Stimulated activated CD8-positive, alpha-beta memory T cell treated with anti-CD3 and anti-CD28 coated beads, Interleukin-12 subunit alpha, Interleukin-12 subunit beta, amount 100 ng/mL, for 1 hour (primary cell): ENCODE data around the gene TMEM82.

Source experiments
- DNase-seq: peaks from one replicate; pipeline ENCODE4 v3.0.0-alpha.2; 2020; ENCODE audit warnings: low read depth

The TMEM82 gene

DNA sequence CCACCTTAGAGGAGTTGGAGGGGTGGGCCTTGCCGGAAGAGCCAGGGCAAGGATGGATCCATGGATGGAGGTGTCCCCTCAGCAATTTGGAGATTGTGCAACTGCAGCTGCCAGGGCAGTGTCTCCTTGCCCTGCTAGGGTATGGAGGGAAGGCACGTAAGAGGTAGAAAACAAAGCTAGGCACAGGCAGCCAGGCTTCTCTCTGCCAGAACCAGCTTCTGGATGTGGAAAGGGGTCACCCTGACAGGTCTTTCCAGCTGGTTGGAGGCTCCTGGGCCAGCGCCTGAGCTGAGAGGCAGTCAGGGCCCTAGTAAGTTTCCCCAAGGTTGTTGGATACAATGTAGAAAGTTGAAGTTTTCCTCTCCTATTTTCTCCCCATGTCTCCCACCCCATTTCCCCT, 21.4 kb upstream of the TMEM82 start:
- no peak for DNase-seq

DNA sequence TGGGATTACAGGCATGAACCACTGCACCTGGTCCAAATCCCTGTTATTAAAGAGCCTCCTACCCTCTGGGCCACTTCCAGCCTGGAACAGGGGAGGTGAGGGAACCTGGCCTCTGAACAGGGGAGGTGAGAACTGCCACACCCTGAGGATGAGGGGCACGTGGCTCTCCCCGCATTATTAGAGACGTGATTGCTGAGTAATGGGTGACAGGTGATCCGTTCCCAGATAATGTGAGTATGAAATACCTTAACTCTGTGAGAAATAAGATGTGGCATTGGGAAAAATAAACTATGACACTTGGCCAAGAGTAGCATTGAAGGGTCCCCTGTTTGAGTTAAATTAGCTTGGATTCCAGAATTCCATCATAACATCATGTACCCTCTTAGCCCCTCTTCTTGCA, 19.9 kb upstream of the TMEM82 start:
- DNase-seq: no peak

DNA sequence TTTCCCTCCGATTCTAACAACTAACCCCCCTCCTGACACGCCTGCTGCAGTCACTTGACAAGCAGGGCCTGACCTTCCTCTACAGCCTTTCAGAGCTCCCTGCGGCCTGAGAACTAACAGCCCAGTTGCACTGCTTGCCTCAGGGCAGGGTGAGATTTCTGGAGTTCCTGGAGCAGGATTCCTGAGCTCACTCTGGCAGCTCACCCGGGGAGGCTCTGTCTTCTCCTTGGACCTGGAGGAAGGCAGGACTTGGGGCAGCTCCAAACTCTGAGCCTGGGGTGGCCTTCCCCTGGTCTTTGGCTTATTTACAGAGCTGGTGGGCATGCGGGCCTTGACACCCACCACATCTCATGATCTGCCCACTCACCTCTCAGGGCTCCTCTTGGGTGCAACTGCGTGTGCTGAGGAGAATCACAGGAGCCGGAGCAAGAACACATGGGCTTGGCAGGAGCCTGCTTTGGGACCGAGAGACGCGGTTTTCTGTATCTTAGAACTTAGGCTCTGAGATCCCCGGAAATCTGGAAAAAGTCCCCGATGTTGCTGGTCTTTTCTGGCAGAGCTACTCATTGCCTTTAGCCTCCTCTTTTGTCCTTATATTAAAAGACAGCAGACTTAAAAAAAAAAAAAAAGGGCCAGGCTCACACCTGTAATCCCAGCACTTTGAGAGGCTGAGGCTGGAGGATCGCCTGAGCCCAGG, 19.3 kb upstream of the TMEM82 start:
- no peak for DNase-seq

DNA sequence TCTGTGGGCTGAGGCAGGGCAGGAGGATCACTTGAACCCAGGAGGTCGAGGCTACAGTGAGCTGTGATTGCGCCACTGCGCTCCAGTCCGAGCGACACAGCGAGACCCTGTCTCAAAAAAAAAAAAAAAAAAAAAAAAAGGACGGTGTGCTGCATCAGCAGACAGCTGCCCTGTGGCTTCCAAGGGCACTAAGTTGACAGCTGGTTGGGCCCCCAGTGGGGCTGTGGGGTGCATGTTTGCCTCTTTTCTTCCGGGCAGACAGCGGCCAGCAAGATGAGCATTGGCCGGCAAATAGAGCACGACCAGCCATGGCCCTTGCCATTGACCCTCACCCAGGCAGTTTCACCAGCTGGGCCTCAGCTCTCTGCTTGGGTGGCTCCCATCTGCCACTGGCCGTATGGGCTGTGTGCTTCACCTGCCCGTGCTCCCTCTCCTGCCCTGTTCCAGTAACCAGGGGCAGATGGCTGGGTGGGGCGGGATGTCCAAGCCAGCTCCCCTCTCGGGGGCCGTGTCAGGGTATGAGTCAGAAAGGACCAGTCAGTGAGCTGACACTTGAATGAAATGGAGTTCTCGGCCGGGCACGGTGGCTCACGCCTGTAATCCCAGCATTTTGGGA, 18.6 kb upstream of the TMEM82 start:
- no peak for DNase-seq

DNA sequence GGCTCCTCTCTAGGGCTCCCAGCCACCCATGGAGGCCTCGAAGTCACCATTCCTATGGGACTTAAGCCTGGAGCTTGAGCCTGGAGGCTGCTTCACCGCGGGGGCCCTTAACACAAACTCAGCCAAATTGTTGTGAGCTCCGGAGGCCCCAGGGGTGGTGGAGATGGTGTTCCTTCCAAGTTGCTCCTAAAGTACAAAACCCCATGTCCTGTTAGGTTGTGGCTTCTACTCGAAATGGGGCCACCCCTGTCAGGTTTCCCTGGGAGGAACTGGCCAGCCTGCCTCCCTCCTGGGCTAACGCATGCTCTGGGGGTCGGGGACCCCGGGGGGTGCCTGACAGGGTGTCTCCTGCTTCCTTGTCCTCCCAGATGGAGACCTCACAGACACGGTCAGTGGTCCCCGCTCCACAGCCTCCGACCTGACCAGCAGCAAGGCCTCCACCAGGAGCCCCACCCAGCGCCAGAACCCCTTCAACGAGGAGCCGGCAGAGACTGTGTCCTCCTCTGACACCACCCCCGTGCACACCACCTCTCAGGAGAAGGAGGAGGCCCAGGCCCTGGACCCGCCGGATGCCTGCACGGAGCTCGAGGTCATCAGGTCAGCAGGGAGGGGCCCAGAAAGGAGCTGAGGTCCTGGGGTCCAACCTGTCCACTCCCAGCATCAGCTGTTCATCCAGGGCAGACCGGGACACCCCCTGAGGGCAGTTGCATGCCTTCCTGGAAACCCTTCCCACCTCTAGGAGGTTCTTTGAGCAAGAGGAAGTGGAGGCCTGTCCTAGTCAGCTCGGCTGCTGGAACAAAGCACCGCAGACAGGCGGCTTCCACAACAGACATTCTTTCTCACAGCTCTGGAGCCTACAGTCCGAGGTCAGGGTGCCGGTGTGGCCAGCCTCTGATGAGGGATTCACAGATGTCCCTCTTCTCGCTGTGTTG, 17.1 kb upstream of the TMEM82 start:
- no peak for DNase-seq

DNA sequence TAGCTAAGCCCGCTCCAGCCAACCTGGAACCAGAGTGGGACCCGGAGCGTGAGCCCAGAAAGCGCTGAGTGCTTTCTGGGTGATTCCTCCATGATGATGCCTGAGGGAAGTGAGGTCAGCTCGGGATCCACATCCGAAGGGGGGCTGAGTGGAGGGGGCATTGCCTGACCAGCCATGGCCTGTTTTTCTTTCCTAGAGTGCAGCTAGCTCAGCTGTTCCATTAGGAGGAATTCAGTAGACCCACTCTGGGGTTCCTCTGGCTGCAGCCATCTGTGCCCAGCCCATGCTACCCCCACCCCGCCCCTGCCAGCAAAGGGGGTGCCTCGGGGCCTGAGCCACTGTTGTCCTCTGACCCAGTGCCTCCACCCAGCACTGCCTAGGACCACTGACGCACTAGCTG, 15.8 kb upstream of the TMEM82 start:
- DNase-seq: no peak

DNA sequence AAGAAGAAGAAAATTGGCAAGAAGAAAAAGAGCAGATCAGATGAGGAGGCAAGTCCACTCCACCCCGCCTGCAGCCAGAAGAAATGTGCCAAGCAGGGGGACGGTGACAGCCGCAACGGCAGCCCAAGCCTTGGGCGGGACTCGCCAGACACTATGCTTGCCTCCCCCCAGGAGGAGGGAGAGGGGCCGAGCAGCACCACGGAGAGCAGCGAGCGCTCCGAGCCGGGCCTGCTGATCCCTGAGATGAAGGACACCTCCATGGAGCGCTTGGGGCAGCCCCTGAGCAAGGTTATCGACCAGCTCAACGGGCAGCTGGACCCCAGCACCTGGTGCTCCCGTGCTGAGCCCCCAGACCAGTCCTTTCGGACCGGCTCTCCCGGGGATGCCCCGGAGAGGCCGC, 15.3 kb upstream of the TMEM82 start:
- DNase-seq: no peak

DNA sequence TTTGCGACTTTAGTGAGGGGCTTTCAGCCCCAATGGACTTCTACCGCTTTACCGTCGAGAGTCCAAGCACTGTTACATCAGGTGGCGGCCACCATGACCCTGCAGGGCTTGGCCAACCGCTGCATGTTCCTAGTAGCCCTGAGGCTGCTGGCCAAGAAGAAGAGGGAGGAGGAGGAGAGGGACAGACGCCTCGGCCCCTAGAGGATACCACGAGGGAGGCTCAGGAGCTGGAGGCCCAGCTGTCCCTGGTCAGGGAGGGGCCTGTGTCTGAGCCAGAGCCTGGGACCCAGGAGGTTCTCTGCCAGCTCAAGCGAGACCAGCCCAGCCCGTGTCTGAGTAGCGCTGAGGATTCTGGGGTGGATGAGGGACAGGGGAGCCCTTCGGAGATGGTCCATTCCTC, 14.9 kb upstream of the TMEM82 start:
- no peak for DNase-seq

DNA sequence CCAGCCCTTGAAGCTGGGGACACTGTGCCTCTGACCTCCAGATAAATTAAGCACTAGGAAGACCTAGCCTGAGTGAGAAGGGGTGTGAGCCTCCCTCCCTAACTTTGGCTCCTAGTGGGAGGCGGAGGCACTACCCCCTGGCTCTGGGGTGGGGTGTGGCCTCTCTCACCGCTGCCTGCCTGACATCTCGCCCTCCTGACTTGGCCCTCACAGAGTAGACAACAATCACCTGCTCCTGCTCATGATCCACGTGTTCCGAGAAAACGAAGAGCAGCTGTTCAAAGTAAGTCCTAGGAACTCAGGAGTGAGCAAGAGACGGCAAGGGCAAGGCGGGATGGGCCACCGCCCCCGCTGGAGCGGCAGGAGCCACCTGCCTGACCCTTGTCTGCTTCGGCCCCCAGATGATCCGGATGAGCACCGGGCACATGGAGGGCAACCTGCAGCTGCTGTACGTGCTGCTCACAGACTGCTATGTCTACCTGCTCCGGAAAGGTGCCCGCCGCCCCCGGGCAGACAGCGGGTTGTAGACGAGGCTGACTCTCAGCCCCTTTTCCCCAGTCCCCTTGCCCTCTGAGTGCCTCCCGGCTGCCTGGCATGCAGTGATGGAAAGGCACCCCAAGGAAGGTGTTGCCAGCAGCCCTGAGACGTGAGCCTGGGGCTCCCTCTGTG, 14.3 kb upstream of the TMEM82 start:
- no peak for DNase-seq

DNA sequence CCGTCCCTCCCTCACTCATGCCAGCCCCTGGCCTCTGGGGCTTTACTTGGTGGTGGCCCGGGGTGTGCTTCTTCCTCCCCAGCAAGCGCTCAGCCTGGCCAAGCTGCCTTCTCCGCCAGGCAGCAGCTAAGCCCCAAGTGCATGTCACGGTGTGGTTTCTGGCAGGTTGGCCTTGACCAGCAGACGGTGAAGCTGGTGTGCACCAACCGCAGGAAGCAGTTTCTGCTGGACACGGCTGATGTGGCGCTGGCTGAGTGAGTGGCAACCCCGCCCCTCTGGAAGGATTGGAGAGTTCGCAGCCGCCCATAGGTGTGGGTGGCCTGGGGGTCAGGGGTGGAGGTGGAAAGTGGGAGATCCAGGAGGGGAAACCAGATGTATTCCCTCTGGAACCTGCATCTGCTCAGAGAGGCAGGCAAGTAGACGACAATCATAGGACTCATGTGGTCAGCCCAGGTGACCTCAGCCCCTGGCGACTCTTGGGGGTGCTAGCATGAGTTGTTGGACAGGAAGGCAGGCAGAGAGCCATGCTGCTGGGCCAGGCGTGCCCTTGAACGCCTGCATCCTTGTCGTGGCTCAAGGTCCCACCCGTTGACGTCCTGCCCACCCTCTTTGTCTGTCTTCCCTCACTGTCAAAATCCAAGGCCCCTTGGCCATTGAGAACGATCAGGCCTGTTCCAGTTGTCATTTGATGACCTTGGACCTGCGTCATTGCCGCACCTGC, 13.2 kb upstream of the TMEM82 start:
- DNase-seq: no peak

DNA sequence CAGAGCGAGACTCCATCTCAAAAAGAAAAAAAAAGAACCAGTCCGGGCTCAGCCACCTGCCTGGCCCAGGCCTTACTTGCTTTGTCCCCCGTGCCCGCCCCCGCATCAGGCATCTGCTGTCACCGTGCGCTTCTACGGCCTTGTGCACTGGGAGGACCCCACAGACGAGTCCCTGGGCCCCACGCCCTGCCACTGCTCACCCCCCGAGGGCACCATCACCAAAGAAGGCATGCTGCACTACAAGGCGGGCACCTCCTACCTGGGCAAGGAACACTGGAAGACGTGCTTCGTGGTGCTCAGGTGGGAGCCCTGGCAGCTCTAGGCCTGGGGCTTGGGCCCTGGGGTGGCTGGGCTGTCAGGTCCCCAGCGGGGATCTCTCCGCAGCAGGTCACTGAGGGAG, 11.9 kb upstream of the TMEM82 start:
- DNase-seq: no peak

DNA sequence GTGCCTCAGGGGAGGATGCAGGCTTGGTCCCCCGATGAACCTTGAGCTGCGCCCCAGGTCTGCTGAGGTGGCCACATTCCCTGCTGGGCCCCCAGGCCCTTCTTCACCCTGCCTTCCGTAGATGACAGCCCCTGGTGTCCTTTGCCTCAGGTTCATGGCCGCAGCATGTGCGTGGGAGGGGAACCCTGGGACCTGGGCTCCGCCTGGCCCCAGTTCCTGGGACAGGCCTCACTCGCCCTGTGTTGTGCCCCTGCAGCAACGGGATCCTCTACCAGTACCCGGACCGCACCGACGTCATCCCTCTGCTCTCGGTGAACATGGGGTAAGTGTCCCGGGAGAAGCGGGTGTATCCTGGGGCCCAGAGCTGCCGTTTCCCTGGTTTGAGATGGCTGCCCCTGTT, 11.4 kb upstream of the TMEM82 start:
- no peak for DNase-seq

DNA sequence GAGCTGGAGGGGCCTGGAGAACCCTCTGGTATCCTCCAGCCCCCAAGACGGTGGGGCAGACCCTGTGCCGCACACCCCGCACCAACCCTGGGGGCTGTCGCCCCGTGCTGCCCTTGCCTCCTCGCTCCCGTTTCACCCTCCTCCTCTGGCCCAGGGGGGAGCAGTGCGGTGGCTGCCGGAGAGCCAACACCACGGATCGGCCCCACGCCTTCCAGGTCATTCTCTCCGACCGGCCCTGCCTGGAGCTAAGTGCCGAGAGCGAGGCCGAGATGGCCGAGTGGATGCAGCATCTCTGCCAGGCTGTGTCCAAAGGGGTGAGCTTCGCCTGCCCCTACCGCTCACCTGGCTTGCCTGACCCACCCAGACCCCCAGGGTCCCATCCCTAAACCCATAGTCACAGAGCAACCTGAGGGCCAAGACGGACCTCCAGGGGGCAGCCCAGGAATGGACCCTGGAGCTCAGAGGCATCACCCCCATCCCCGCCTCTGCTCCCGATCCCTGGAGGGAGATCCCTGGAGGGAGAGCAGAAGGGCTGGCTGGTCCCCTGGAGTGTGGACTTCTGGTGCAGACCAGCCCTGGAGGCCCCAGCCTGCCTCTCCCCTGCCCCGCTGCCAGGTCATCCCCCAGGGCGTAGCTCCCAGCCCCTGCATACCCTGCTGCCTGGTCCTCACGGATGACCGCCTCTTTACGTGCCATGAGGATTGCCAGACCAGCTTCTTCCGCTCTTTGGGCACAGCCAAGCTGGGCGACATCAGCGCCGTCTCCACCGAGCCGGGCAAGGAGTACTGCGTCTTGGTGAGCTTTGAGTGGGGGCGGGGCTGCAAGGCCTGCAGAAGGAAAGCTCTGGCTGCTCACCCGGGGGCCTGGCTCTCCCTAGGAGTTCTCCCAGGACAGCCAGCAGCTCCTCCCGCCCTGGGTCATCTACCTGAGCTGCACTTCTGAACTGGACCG, 10.3 kb upstream of the TMEM82 start:
- no peak for DNase-seq

DNA sequence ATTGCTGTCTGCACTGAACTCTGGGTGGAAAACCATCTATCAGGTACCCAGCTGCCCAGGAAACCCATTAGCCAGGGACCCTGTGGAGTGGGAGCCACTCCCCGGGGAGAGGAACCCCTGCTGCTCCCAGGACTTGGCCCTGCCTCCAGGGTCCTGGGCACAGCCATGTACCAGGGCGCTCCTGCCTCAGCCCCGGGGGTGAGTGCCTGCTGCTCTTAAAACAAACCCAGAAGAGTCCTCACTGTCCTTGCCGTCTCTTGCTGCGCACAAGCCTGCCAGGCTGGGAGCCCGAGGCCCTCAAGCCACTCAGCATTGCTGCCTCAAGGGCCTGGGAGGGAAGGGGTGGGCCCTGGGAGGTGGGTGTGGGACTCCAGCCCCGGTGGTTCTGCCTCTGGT, 9.6 kb upstream of the TMEM82 start:
- DNase-seq: no peak

DNA sequence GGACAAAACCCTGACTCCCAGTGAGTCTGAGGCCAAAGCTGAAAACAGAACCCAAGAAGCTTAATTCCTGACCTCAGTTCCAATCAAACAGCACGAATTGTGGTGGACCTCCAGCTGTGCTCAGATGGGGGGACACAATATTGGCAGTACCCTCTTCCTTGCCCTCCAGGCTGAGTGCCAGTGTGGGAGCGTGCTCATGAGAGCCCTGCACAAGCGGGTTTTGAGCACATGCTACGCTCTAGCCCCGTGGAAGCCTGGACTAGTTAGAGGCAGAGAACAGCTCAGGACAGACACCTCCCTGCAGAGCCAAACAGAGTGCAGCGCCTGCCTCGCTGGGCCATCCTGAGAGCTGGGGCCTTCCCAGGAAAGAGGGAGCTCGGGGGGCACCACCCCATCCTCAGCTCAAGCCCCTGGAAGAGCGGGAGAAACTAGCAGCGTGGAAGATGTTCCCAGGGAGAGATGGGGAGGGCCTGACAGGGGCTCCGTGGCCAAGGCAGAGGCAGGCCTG, 9.0 kb upstream of the TMEM82 start:
- DNase-seq: no peak

DNA sequence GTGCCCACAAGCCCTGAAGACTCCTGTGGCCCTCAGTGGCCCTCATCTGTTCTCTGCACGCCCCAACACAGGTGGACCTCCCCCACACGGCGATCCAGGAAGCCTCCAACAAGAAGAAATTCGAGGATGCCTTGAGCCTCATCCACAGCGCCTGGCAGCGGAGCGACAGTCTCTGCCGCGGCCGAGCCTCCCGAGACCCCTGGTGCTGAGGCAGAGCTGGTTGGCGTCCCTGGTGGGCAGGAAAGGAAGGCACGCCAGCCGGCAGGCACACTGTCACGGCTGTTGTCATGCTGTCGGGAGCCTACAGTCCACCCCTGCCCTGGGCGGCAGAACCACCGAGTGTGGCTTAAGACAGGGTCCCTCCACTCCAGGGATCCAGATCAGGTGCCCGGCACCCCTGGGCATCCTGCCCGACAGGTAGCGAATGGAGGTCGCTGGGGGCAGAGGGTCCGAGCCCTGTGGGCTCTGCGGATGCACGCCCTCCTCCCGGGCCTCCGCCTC, 8.5 kb upstream of the TMEM82 start:
- no peak for DNase-seq

DNA sequence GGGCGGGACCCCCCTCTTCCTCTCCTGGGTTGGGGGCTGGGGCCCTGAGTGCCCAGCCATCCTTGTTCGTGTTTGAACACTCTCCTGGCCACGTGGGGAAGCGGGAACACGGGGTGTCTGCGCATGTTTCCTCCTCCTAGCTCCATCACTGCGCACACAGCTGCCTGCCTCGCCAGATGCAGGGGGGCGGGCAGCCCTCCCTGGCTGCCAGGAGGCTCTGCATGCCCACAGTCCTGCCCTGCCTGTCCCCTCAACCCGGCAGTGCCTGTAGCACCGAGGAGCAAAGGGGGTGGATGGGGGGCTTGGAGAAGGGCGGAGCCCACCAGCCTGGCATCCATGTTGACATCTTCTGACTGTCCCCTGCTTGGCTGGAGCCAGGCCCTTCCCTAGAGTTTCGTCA, 8.0 kb upstream of the TMEM82 start:
- DNase-seq: no peak

DNA sequence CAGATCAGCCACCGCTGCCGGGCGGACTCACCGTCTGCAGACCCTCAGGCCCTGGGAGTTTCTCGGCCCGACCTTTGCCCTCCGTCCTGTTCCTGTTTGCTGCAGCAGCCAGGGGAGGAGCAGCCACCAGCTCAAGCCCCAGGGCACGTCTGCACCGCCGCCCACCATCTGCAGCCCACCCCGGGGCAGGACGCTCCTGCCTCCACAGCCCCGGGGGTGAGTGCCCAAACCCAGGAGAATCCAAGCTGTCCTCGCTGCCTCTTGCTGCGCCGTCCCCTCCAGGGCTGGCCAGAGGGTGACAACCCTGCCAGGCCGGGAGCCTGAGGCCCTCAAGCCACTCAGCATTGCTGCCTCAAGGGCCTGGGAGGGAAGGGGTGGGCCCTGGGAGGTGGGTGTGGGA, 7.4 kb upstream of the TMEM82 start:
- DNase-seq: no peak

DNA sequence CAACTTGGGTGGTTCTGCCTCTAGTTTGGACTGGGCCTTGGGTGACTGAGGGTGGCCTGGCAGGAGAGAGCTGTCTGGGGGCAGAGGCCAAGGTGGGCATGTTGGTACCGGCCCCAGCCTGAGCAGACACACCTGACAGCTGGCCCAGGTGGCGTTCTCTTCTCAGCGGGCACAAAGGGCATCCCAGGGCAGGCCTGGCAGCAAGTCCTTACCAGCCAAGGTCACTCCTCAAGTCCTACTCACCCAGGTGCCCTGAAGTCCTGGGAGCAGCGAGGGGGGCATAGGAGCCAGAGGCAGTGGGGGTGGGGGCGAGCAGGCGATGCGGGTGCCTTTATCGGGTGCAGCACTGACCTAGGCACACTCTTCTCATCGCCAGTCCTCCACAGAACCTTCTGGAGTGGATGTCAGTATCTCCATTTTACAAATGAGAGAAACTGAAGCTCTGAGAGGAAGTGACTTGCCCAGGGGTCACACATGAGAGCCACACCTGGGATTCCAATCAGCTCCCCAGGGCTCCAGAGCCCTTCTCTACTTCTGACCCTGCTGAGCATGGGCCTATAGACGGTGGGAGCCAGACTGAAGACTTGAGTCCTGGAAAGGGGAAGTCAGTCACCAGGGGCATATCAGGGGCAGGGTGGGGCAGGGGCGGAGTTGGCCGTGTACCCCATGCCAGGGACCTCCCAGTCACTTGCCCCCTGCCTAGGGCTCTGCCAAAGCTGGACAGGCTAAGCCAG, 6.8 kb upstream of the TMEM82 start:
- no peak for DNase-seq
